ENCODE measurements around the gene CARD18.
"Not testable (repeated sequence)": the region's sequence is repeated elsewhere in the genome, so short reads cannot be mapped to it uniquely, and the experiment has no call there.

CARD18 gene

GRCh38 chr11:105124756-105125155 is 14.8 kb downstream of the CARD18 start:
- no peak for TF ChIP-seq CTCF (IDR thresholded peaks at IDR 0.05; ENCODE audit: low read depth, low read length)
- no peak for DNase-seq (ENCODE audit: low read depth in 2 of 2)
- H3K4me3 ChIP-seq (replicated peaks in 1 of 2; ENCODE audit: low read depth in 2 of 2, low read length in 2 of 2): no peak overlapping the region

- no peak overlapping the region for H3K4me3 ChIP-seq (replicated peaks in 1 of 2; ENCODE audit: low read depth in 2 of 2, low read length in 2 of 2)
- DNase-seq (ENCODE audit: low read depth in 2 of 2): no peak
- TF ChIP-seq CTCF (IDR thresholded peaks at IDR 0.05; ENCODE audit: low read depth, low read length): no peak
Measured at GRCh38 chr11:105111145-105111944, 28.2 kb downstream of the CARD18 start.

GRCh38 chr11:105110688-105111030 is 28.9 kb downstream of the CARD18 start:
- DNase-seq (ENCODE audit: low read depth in 2 of 2): no peak
- TF ChIP-seq CTCF (IDR thresholded peaks at IDR 0.05; ENCODE audit: low read depth, low read length): no peak
- no peak overlapping the region for H3K4me3 ChIP-seq (replicated peaks in 1 of 2; ENCODE audit: low read depth in 2 of 2, low read length in 2 of 2)

- TF ChIP-seq CTCF (IDR thresholded peaks at IDR 0.05; ENCODE audit: low read depth, low read length): no peak
- peak; percentile 70 to 79 for DNase-seq (ENCODE audit: low read depth in 2 of 2)
- no peak overlapping the region for H3K4me3 ChIP-seq (replicated peaks in 1 of 2; ENCODE audit: low read depth in 2 of 2, low read length in 2 of 2)
Measured at GRCh38 chr11:105109855-105110687, 29.5 kb downstream of the CARD18 start.

GRCh38 chr11:105109321-105109720 is 30.2 kb downstream of the CARD18 start:
- DNase-seq (ENCODE audit: low read depth in 2 of 2): no peak
- H3K4me3 ChIP-seq (replicated peaks in 1 of 2; ENCODE audit: low read depth in 2 of 2, low read length in 2 of 2): no peak overlapping the region
- TF ChIP-seq CTCF (IDR thresholded peaks at IDR 0.05; ENCODE audit: low read depth, low read length): no peak

- TF ChIP-seq CTCF (IDR thresholded peaks at IDR 0.05; ENCODE audit: low read depth, low read length): no peak
- no peak overlapping the region for H3K4me3 ChIP-seq (replicated peaks in 1 of 2; ENCODE audit: low read depth in 2 of 2, low read length in 2 of 2)
- DNase-seq (ENCODE audit: low read depth in 2 of 2): no peak
Measured at GRCh38 chr11:105108247-105108646, 31.3 kb downstream of the CARD18 start.

GRCh38 chr11:105107226-105107825 is 32.2 kb downstream of the CARD18 start:
- not testable (repeated sequence) for DNase-seq (ENCODE audit: low read depth in 2 of 2); H3K4me3 ChIP-seq (replicated peaks in 1 of 2; ENCODE audit: low read depth in 2 of 2, low read length in 2 of 2)

Data from cardiac fibroblast (primary cell).